ENCODE data around the gene HBD. TPM values are rescaled to one million over a fixed set of nuclear protein-coding genes. Genes with fewer than 3 reads are reported as not detected.

HBD gene
- total and polyA plus RNA-seq, 7 donors, result 0.17 to 6.2 (median 1.6) TPM; not detected in 4

DNA sequence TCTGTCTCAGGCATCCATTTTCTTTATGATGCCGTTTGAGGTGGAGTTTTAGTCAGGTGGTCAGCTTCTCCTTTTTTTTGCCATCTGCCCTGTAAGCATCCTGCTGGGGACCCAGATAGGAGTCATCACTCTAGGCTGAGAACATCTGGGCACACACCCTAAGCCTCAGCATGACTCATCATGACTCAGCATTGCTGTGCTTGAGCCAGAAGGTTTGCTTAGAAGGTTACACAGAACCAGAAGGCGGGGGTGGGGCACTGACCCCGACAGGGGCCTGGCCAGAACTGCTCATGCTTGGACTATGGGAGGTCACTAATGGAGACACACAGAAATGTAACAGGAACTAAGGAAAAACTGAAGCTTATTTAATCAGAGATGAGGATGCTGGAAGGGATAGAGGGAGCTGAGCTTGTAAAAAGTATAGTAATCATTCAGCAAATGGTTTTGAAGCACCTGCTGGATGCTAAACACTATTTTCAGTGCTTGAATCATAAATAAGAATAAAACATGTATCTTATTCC, 46.4 kb upstream of the HBD start:
- Histone ChIP-seq H3K27me3 (ENCODE audit: insufficient read depth in 3 of 3, low read length in 2 of 3) (no peaks in the 10 kb centered on the region), H3K4me3 (no peak overlapping the region), H3K27ac (no peak overlapping the region), H3K36me3 (ENCODE audit: insufficient read depth in 1 of 2, low read depth in 1 of 2) (no peaks in the 10 kb centered on the region), H3K4me1 (no peaks in the 10 kb centered on the region), H3K9me3 (no peaks in the 10 kb centered on the region)
- TF ChIP-seq, protein P1, sequence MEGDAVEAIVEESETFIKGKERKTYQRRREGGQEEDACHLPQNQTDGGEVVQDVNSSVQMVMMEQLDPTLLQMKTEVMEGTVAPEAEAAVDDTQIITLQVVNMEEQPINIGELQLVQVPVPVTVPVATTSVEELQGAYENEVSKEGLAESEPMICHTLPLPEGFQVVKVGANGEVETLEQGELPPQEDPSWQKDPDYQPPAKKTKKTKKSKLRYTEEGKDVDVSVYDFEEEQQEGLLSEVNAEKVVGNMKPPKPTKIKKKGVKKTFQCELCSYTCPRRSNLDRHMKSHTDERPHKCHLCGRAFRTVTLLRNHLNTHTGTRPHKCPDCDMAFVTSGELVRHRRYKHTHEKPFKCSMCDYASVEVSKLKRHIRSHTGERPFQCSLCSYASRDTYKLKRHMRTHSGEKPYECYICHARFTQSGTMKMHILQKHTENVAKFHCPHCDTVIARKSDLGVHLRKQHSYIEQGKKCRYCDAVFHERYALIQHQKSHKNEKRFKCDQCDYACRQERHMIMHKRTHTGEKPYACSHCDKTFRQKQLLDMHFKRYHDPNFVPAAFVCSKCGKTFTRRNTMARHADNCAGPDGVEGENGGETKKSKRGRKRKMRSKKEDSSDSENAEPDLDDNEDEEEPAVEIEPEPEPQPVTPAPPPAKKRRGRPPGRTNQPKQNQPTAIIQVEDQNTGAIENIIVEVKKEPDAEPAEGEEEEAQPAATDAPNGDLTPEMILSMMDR (IDR thresholded peaks at IDR 0.05), result no peak
- WGBS, 3 donors, result 51 to 64% (median 53%) methylated on average over 3 of the region's 3 CpGs
- intact Hi-C loops (cut with DNase I), result no loop called here
- DNase-seq, result peak; percentile 54 to 66
- peak in 3 of 4 donors; percentile 55 to 79 (median 56) for ATAC-seq

DNA sequence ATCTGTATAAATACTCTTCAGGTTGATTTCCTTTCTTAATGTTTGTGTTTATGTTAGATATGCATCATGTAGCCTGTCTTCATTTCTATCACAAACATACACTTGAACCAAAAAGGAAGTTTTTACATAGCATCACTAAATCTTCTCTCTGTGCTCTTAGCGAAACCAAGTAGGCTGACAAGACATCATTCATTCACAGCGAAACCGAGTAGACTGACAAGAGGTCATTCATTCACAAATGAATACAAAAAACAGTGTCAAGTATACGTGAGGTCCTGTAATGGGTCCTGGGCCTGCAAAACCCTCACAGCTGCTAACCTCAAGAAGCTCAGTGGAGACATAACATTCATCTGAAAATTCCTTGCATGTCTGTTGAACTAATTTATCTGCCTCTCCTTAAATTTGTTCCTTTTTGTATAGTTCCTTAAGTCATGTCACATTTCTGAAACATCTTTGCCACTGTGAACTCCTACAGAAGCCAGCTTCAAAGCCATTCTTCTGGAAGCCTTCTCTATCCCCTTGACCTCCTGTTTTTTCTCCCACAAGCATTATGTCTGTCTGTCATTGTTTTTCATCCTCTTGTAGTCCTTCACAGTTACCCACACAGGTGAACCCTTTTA, 45.3 kb upstream of the HBD start:
- 70 to 73% (median 72%) methylated on average over 4 of the region's 4 CpGs for WGBS, 3 donors
- Histone ChIP-seq H3K4me3 (no peak overlapping the region), H3K27ac (no peak overlapping the region), H3K27me3 (ENCODE audit: insufficient read depth in 3 of 3, low read length in 2 of 3) (no peaks in the 10 kb centered on the region), H3K9me3 (no peaks in the 10 kb centered on the region), H3K4me1 (no peaks in the 10 kb centered on the region), H3K36me3 (ENCODE audit: insufficient read depth in 1 of 2, low read depth in 1 of 2) (no peaks in the 10 kb centered on the region)
- ATAC-seq (no peak), DNase-seq (no peak)
- TF ChIP-seq, protein P1 (IDR thresholded peaks at IDR 0.05), result no peak
- intact Hi-C loops (cut with DNase I), result no loop called here

DNA sequence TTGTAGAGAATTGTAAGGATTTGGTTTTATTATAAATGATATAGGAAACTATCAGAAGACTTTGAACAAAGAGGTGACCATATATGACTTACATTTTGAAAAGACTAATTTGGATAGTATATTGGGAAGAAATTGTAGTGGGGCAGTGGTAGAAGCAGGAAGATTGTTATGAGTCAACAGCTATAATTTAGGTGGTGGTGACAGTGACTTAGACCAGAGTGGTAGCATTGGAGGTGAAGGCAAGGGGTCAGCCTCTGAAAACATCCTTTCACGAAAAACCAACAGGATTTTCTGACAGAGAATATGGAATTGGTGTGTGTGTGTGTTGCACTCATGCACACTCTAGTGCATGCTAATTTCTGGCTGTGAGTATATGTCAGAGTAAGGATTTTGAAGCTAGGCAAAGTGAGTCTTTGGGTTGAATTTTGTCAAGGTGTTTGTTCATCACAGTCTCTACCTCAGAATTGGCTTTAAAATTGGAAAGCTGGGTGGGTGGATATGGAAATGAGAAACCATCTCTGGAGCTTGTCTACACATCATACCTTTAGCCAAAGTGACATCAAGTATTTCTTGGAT, 43.6 kb upstream of the HBD start:
- no peaks in the 10 kb centered on the region for H3K36me3 ChIP-seq (ENCODE audit: insufficient read depth in 1 of 2, low read depth in 1 of 2)
- DNase-seq, result no peak
- TF ChIP-seq, protein P1 (IDR thresholded peaks at IDR 0.05), result no peak
- 14 to 65% (median 56%) methylated on average over 1 of the region's 1 CpG for WGBS, 3 donors
- intact Hi-C loops (cut with DNase I), result no loop called here
- ATAC-seq, result no peak
- no peaks in the 10 kb centered on the region for H3K9me3 ChIP-seq
- no peaks in the 10 kb centered on the region for H3K4me1 ChIP-seq
- H3K4me3 ChIP-seq, result no peak overlapping the region
- H3K27ac ChIP-seq, result no peak overlapping the region
- no peaks in the 10 kb centered on the region for H3K27me3 ChIP-seq (ENCODE audit: insufficient read depth in 3 of 3, low read length in 2 of 3)

DNA sequence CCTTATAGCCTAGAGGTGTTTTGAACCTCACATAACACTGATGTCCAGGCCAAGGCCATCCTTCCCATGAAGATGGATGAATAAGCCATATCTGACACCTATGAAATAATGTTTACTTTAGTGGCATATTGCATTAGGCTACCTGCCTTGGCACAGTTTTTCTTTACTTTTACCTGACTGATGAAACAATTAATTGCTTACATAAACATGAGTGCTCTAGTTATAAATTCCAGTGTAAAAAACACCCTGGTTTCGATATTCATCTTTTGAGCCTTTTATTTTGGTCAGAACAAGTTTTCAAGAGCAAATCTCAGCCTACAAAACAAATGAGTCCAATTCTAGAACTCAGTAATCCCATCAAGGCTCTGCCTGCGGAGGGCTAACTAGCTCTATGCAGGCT, 42.4 kb upstream of the HBD start:
- no peak for ATAC-seq
- Histone ChIP-seq H3K9me3 (no peaks in the 10 kb centered on the region), H3K27me3 (ENCODE audit: insufficient read depth in 3 of 3, low read length in 2 of 3) (no peaks in the 10 kb centered on the region), H3K36me3 (ENCODE audit: insufficient read depth in 1 of 2, low read depth in 1 of 2) (no peaks in the 10 kb centered on the region), H3K4me1 (no peaks in the 10 kb centered on the region), H3K27ac (no peak overlapping the region), H3K4me3 (no peak overlapping the region)
- no peak for DNase-seq
- TF ChIP-seq, protein P1 (IDR thresholded peaks at IDR 0.05), result no peak
- 67 to 80% (median 70%) methylated on average over 2 of the region's 2 CpGs for WGBS, 3 donors
- intact Hi-C loops (cut with DNase I), result no loop called here

Measured in psoas muscle (tissue), 8 donors.